GM12874 (cell line): ENCODE measurements around the gene HEXB.

ENCODE experiments used
- CTCF ChIP-seq: IDR thresholded peaks from 2 replicates; pipeline ENCODE4 v1.5.1; 2011; ENCODE audit warnings: low read depth, mild to moderate bottlenecking, control low read depth, low read length, moderate library complexity; ENCODE audit not compliant: insufficient read depth

Gene HEXB

DNA sequence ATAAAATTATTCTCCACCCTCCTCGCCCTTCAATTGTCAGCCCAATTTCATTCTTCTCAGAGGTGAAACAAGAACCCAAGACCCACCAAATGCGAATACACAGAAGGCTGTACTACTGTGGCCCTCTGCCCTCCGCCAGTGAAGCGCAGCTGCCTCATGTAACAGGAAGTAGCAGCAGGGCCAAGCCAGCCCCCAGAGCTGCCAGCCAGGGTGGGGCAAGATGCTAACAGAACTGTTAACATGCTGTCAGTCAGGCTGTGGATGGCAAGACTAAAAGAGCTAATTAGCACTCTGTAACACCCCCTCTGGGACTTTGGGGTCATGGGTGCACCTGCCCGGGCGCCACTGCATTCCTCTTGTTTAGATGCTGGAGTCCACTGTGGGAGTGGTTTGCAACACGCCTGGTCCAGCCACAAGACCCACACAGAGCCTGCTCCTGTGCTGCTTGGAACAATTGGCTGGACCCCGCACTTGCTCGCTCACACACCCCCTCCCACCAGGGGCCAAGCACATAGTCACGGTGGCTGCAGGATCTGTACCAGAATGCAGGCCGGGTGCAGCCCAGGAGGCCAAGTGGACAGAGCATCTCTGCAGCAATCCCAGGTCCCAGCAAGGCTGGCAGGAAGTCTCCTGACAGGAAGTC is 14.5 kb upstream of the HEXB start:
- no peak for TF ChIP-seq CTCF

- no peak for TF ChIP-seq CTCF
Observed at GRCh38 chr5:74672215-74672877, 12.7 kb upstream of the HEXB start.

- TF ChIP-seq CTCF = no peak
Observed at GRCh38 chr5:74673011-74673790, 11.8 kb upstream of the HEXB start.

DNA sequence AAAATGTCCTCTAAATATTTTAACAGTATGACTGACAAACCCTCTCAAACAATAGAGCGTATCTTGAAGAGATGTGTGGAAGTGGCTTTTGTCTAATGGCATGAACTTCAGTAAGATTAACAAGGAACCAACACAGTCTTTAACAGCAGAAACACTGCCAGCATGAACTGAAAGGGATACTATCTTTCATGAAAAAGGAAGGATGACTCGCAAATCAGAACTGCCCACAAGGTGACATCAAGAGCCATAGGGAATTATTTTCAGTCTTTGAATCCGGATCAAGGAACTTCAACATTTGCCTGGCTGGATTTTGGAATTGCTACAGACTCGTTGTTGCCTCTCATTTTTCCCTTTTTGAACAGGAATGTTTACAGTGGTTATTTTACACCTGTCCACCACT is 5.1 kb upstream of the HEXB start:
- TF ChIP-seq CTCF = no peak

DNA sequence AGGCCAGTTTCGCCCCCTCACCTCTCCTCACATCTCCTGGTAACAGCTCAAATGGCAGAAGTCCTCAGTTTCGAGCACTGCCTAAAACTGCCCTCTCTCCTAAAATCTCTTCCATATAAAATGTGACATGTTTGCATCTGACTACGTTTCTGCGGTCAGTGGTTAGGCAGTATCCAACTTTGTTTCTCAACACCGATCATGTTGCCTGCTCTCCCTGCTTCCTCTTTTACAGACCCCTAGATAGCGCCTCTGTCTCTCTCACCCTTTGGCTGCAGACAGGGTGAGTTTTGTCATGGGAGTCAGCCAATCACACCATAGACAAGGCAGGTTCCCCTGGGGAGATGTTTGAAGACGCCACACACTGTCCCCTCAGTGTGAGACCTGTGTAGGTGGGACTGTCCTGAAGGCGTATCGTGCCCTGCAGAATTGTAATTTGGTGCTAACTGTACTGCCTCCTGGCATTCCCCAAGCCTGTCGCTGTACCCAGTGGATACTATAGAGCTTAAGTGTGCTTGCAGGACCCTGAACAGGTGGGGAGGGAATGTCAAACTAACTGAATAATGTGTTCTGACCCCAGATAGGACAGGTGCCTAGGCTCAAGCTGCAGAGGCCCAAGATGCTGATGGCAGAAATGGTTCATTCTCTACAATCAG is 1.1 kb downstream of the HEXB start:
- TF ChIP-seq CTCF = no peak

DNA sequence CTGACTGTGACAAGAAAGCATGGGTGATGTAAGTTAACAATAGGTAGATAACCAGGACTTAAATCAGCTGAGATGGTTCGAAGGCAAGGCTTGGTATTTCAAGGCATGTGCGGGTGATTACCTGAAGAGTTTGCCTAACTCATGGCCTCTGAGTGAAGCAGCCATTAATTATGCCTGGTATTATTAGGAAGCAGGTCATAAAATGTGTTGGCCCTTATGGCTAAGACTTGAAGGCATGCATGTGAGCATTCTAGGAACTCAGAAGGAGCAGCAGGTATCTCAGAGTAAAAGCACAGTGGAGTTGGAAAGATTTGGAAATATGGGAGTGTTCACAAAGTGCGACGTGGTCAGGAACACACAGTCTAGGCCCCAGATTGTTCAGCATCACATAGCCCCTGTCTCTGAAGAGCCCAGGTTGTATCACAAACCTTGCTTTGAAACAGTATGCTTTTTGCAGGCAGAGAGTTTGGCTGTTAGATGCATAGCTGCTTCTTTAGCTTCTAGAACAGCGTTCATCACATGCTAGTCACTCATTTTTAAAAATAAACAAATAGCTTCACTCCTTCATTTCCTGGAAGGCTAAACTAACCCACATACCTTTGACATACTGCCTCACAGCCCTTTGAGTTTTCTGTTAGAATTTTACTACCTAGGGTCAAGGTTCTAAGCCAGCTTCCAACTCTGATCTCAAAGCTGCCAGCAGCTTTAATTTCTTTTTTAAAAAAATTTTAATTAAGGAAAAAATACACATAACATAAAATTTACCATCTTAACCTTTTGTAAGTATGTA is 2.1 kb downstream of the HEXB start:
- TF ChIP-seq CTCF = no peak

- TF ChIP-seq CTCF = no peak
Observed at GRCh38 chr5:74693191-74693590, 8.2 kb downstream of the HEXB start.
